Lower leg skin (tissue), 4 donors: ENCODE measurements around the gene GPR158. TPM values are rescaled to one million over a fixed set of nuclear protein-coding genes. Genes with fewer than 3 reads are reported as not detected.
A peak's percentile ranks its signal among the peaks of the same experiment; 100 is the strongest.

Source experiments
- DNase-seq, 2 donors: peaks; one replicate each; pipeline ENCODE4 v3.0.0-alpha.2; 2019; ENCODE audit warnings: low spot score in 2 of 2
- H3K4me3 ChIP-seq: fragments of 200-600 bp; sonication (generic); 2 replicates; pipeline ENCODE4 v1.5.1; 2017; ENCODE audit warnings: mild to moderate bottlenecking, low read depth; ENCODE audit not compliant: poor library complexity, severe bottlenecking
- CTCF ChIP-seq, 3 donors: fragments of 450-650 bp; IDR thresholded peaks; one replicate each; pipeline ENCODE4 v1.5.1; 2016; ENCODE audit warnings: antibody characterized with exemption in 3 of 3, mild to moderate bottlenecking in 3 of 3, moderate library complexity in 2 of 3
- POLR2A ChIP-seq, 2 donors: fragments of 450-650 bp; IDR thresholded peaks; one replicate each; pipeline ENCODE4 v1.6.1; 2016 to 2017; ENCODE audit warnings: antibody characterized with exemption in 2 of 2, mild to moderate bottlenecking in 1 of 2, moderate library complexity in 1 of 2
- WGBS, 2 donors: methylation state at CpG; one replicate each; pipeline ENCODE4 v1.1.5; 2018; 5-methylcytosine and 5-hydroxymethylcytosine counted together
- intact Hi-C: fragments of 100-400 bp; cut with DNase I; formaldehyde crosslinking; loops from one replicate; pipeline ENCODE4 v1.15.0; 2023; ENCODE audit warnings: low total_unique reads
- total RNA-seq, 4 donors: library from RNA; depleted of rRNA; stranded (reverse); fragments of >200 nt; gene quantifications; one replicate each; pipeline ENCODE4 v1.1.0, GENCODE V29; 2016

Gene GPR158
- under 1 TPM in 1 of 4 donors, not detected in 3; 0.13 TPM for total RNA-seq

DNA sequence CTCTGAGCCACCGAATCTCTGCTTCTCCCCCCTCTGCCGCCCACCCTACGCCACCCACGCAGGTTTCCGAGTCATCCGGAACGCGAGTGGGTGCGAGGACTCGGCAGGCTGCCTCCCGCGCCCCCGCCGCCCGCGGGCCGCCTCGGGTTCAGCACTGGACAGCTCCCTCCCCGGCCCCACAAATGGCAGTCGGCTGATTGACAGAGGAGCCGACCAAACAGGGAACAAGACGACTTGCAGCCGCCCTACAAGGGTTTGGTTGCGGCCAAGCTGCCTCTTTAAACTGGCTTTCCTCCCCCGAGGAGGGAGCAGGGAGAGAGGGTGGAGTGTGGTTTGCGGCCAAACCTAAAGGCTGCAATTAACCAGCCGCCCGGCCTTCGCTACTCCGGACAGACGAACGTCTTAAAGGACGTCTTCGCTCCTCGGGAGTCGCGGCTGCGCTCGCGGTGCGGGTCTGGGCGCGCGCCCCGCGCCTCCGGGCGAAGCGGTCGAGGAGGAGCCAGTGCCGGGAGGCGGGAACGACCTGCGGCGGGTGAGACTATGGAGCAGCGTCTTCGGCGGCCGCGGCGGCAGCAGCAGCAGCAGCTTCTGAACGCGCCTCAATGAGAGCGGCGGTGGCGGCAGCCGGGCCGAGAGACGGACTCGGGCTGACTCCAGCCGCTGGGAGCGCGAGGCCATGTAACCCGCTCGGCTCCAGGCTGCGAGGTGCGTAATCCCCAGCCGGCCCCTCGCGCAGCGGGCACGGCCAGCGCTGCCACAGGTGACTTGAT lies at the start of gene GPR158:
Gene GPR158 (plus strand): TSS at position 541 of the 770 bp plus-strand sequence. CDS start 420 bp downstream, outside the sequence.
- TF ChIP-seq CTCF (IDR thresholded peaks at IDR 0.05) (no peak), POLR2A (IDR thresholded peaks at IDR 0.05) (no peak)
- WGBS, 2 donors: 4 to 7% methylated on average over 49 to 59 of the region's 83 CpGs
- H3K4me3 ChIP-seq: peak within 1 kb of the TSS; percentile 33
- DNase-seq: peak; percentile 54 to 89
- intact Hi-C loops: no loop called here

- WGBS, 2 donors: 12 to 22% methylated on average over 5 to 7 of the region's 7 CpGs
- intact Hi-C loops: no loop called here
- H3K4me3 ChIP-seq: no peak overlapping the region
- no peak for DNase-seq
- TF ChIP-seq POLR2A (IDR thresholded peaks at IDR 0.05): no peak
- TF ChIP-seq CTCF (IDR thresholded peaks at IDR 0.05): no peak
These were observed 49.6 kb upstream of the GPR158 start for GRCh38 chr10:25125201-25125611.

DNA sequence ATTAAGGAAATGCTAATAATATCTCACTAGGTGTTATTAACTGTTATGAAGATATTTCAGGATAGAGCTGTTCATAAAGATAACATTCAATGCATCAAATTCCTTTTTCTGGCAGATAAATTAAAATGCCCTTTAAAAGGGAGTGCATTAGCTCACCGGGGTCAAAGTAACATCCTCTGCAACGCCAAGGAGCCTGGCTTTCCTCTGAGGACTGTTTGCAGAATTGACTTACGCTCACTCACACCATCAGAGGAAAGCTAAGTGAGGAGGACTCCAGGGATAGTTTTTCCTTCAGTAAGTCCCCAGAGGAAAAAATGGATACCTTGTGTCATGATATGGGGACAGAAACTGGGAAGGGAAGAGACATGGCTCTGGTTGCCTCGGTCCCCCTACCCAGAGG lies 45.2 kb upstream of the GPR158 start:
- intact Hi-C loops: no loop called here
- TF ChIP-seq CTCF (IDR thresholded peaks at IDR 0.05) (no peak), POLR2A (IDR thresholded peaks at IDR 0.05) (no peak)
- no peak for DNase-seq
- no peak overlapping the region for H3K4me3 ChIP-seq
- WGBS, 2 donors: 70 to 72% methylated on average over 4 of the region's 4 CpGs

- TF ChIP-seq CTCF (IDR thresholded peaks at IDR 0.05): no peak
- no peak for TF ChIP-seq POLR2A (IDR thresholded peaks at IDR 0.05)
- intact Hi-C loops: no loop called here
- no peak overlapping the region for H3K4me3 ChIP-seq
- 67 to 70% methylated on average over 4 of the region's 4 CpGs for WGBS, 2 donors
- no peak for DNase-seq
These were observed 43.9 kb upstream of the GPR158 start for GRCh38 chr10:25130906-25131305.

DNA sequence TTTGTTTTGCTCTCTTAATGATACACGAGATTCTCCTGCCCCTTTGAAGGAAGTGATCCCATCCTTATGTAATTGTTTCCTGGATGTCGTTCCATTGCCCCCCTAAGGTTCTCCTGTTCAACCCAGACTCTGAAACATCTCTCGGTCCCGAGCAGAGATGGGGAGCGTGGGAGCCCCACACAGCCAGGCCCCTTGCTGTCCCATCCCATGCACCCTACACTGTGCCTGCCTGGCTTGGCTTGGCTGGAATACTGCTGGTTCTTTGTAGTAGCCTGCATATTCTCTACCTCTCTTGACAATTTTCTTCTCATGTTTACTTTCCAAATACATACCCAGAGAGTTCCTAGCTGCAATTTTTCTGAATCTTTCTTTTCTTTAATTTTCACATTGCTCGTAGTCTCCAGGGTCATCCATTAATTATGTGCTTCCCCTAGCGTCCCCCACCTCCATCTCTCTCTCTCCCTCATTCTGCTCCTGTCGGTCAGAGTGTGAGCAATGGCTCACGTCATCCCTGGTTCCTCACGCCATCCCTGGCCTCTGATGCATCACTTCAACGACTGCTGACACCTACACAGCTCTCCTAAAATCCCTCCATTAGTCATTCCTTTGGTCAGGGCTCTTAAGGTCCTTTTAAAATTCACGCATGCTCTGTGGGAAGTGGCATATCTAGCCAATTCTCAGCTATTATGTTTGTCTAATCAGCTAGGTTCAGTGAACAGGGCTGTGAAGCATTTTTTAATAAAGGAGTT lies 32.5 kb upstream of the GPR158 start:
- TF ChIP-seq POLR2A (IDR thresholded peaks at IDR 0.05) (no peak), CTCF (IDR thresholded peaks at IDR 0.05) (no peak)
- WGBS, 2 donors: 72 to 74% methylated on average over 12 of the region's 12 CpGs
- DNase-seq: no peak
- no peak overlapping the region for H3K4me3 ChIP-seq
- intact Hi-C loops: no loop called here
